ENCODE results near the gene RNU1-3. TPM values are rescaled to one million over a fixed set of nuclear protein-coding genes. Genes with fewer than 3 reads are reported as not detected.
"Not testable (repeated sequence)": the region's sequence is repeated elsewhere in the genome, so short reads cannot be mapped to it uniquely, and the experiment has no call there.

RNU1-3 gene
- total RNA-seq, 1 experiment from 2014 or later = 1,290 TPM

- CTCF ChIA-PET; H3K36me3 ChIP-seq (ENCODE audit: control insufficient read depth, insufficient read depth, low read length); POLR2A ChIA-PET; DNase-seq (ENCODE audit: low read depth, low spot score); in situ Hi-C loops (cut with HindIII; ENCODE audit: low pct_unique_long_range_greater_than_20kb, low sequenced_read_pairs); intact Hi-C loops (cut with micrococcal nuclease; ENCODE audit: unreplicated experiment); H3K4me3 ChIP-seq (ENCODE audit: low read depth in 2 of 2, low read length in 2 of 2); H3K27ac ChIP-seq (ENCODE audit: low read length); H3K27me3 ChIP-seq (ENCODE audit: control insufficient read depth, insufficient read depth, low read length); H3K9me3 ChIP-seq (ENCODE audit: control insufficient read depth, insufficient read depth, low read depth, low read length); H3K4me1 ChIP-seq (ENCODE audit: control insufficient read depth, insufficient read depth, low read length); BruUV-seq (replicated peaks): not testable (repeated sequence)
- TF ChIP-seq CTCF (IDR thresholded peaks at IDR 0.05) = peak; percentile 62
- ATAC-seq = peak; percentile 84
Observed at GRCh38 chr1:16709659-16710087, 42.9 kb upstream of the RNU1-3 start.

GRCh38 chr1:16708704-16709103, 42.0 kb upstream of the RNU1-3 start:
- ATAC-seq; BruUV-seq (replicated peaks); H3K27ac ChIP-seq (ENCODE audit: low read length); intact Hi-C loops (cut with micrococcal nuclease; ENCODE audit: unreplicated experiment); CTCF ChIA-PET; in situ Hi-C loops (cut with HindIII; ENCODE audit: low pct_unique_long_range_greater_than_20kb, low sequenced_read_pairs); H3K36me3 ChIP-seq (ENCODE audit: control insufficient read depth, insufficient read depth, low read length); H3K4me1 ChIP-seq (ENCODE audit: control insufficient read depth, insufficient read depth, low read length); POLR2A ChIA-PET; H3K4me3 ChIP-seq (ENCODE audit: low read depth in 2 of 2, low read length in 2 of 2); H3K27me3 ChIP-seq (ENCODE audit: control insufficient read depth, insufficient read depth, low read length); H3K9me3 ChIP-seq (ENCODE audit: control insufficient read depth, insufficient read depth, low read depth, low read length); DNase-seq (ENCODE audit: low read depth, low spot score): not testable (repeated sequence)

GRCh38 chr1:16707130-16708093, 40.7 kb upstream of the RNU1-3 start:
- DNase-seq (ENCODE audit: low read depth, low spot score); H3K4me1 ChIP-seq (ENCODE audit: control insufficient read depth, insufficient read depth, low read length); H3K4me3 ChIP-seq (ENCODE audit: low read depth in 2 of 2, low read length in 2 of 2); intact Hi-C loops (cut with micrococcal nuclease; ENCODE audit: unreplicated experiment); POLR2A ChIA-PET; in situ Hi-C loops (cut with HindIII; ENCODE audit: low pct_unique_long_range_greater_than_20kb, low sequenced_read_pairs); BruUV-seq (replicated peaks); H3K9me3 ChIP-seq (ENCODE audit: control insufficient read depth, insufficient read depth, low read depth, low read length); H3K27ac ChIP-seq (ENCODE audit: low read length); H3K36me3 ChIP-seq (ENCODE audit: control insufficient read depth, insufficient read depth, low read length); H3K27me3 ChIP-seq (ENCODE audit: control insufficient read depth, insufficient read depth, low read length): not testable (repeated sequence)
- TF ChIP-seq CTCF (IDR thresholded peaks at IDR 0.05) = peak; percentile 53
- CTCF ChIA-PET = interaction anchor here (0.6 kb wide), 2 partner anchors 18 to 338 kb away, joined by 3 read pairs; no protein-coding TSS in a partner anchor
- ATAC-seq = peak; percentile 47

- H3K4me1 ChIP-seq (ENCODE audit: control insufficient read depth, insufficient read depth, low read length); H3K9me3 ChIP-seq (ENCODE audit: control insufficient read depth, insufficient read depth, low read depth, low read length); H3K36me3 ChIP-seq (ENCODE audit: control insufficient read depth, insufficient read depth, low read length); H3K4me3 ChIP-seq (ENCODE audit: low read depth in 2 of 2, low read length in 2 of 2); BruUV-seq (replicated peaks); in situ Hi-C loops (cut with HindIII; ENCODE audit: low pct_unique_long_range_greater_than_20kb, low sequenced_read_pairs); POLR2A ChIA-PET; H3K27ac ChIP-seq (ENCODE audit: low read length); H3K27me3 ChIP-seq (ENCODE audit: control insufficient read depth, insufficient read depth, low read length); ATAC-seq; intact Hi-C loops (cut with micrococcal nuclease; ENCODE audit: unreplicated experiment); DNase-seq (ENCODE audit: low read depth, low spot score): not testable (repeated sequence)
- CTCF ChIA-PET = interaction anchor here (0.6 kb wide), 1 partner anchor 198 kb away, joined by 3 read pairs; no protein-coding TSS in a partner anchor
Observed at GRCh38 chr1:16706302-16706701, 39.6 kb upstream of the RNU1-3 start.

- H3K9me3 ChIP-seq (ENCODE audit: control insufficient read depth, insufficient read depth, low read depth, low read length); in situ Hi-C loops (cut with HindIII; ENCODE audit: low pct_unique_long_range_greater_than_20kb, low sequenced_read_pairs); H3K27me3 ChIP-seq (ENCODE audit: control insufficient read depth, insufficient read depth, low read length); H3K4me1 ChIP-seq (ENCODE audit: control insufficient read depth, insufficient read depth, low read length); DNase-seq (ENCODE audit: low read depth, low spot score); intact Hi-C loops (cut with micrococcal nuclease; ENCODE audit: unreplicated experiment); BruUV-seq (replicated peaks); H3K36me3 ChIP-seq (ENCODE audit: control insufficient read depth, insufficient read depth, low read length); POLR2A ChIA-PET; H3K4me3 ChIP-seq (ENCODE audit: low read depth in 2 of 2, low read length in 2 of 2); H3K27ac ChIP-seq (ENCODE audit: low read length): not testable (repeated sequence)
- 0 out of 2 replicates have a peak, but pooled peaks have one; percentile 27 for ATAC-seq
- CTCF ChIA-PET = interaction anchor here (0.7 kb wide), 2 partner anchors 14 to 86 kb away, joined by 4 read pairs; no protein-coding TSS in a partner anchor
Observed at GRCh38 chr1:16704502-16705100, 37.9 kb upstream of the RNU1-3 start.

GRCh38 chr1:16704076-16704475, 37.3 kb upstream of the RNU1-3 start:
- H3K36me3 ChIP-seq (ENCODE audit: control insufficient read depth, insufficient read depth, low read length); H3K9me3 ChIP-seq (ENCODE audit: control insufficient read depth, insufficient read depth, low read depth, low read length); CTCF ChIA-PET; H3K27me3 ChIP-seq (ENCODE audit: control insufficient read depth, insufficient read depth, low read length); H3K4me3 ChIP-seq (ENCODE audit: low read depth in 2 of 2, low read length in 2 of 2); H3K4me1 ChIP-seq (ENCODE audit: control insufficient read depth, insufficient read depth, low read length); DNase-seq (ENCODE audit: low read depth, low spot score); H3K27ac ChIP-seq (ENCODE audit: low read length); BruUV-seq (replicated peaks); in situ Hi-C loops (cut with HindIII; ENCODE audit: low pct_unique_long_range_greater_than_20kb, low sequenced_read_pairs); POLR2A ChIA-PET; ATAC-seq; intact Hi-C loops (cut with micrococcal nuclease; ENCODE audit: unreplicated experiment): not testable (repeated sequence)
